Mesodermal cell (in vitro differentiated cells): ENCODE measurements around the gene KIF1A.

Source experiments
- H3K27ac ChIP-seq: 2 replicates; pipeline ENCODE4 v1.7.0; 2013; ENCODE audit warnings: mild to moderate bottlenecking, low read depth, low read length, moderate library complexity; ENCODE audit not compliant: severe bottlenecking
- H3K36me3 ChIP-seq: 2 replicates; pipeline ENCODE4 v1.7.1; 2013; ENCODE audit warnings: mild to moderate bottlenecking, low read length, moderate library complexity; ENCODE audit not compliant: control insufficient read depth, insufficient read depth
- H3K4me1 ChIP-seq: one replicate; pipeline ENCODE4 v1.7.1; 2013; ENCODE audit warnings: mild to moderate bottlenecking, low read length; ENCODE audit not compliant: insufficient read depth, control insufficient read depth, poor library complexity, severe bottlenecking
- H3K4me3 ChIP-seq: 2 replicates; pipeline ENCODE4 v1.7.0; 2013; ENCODE audit warnings: low read length, control low read depth, mild to moderate bottlenecking; ENCODE audit not compliant: insufficient read depth, poor library complexity, severe bottlenecking; ENCODE audit errors: extremely low read depth
- H3K9me3 ChIP-seq: 2 replicates; pipeline ENCODE4 v1.7.1; 2013; ENCODE audit warnings: mild to moderate bottlenecking, low read length, moderate library complexity; ENCODE audit not compliant: control insufficient read depth
- WGBS, 2 experiments: methylation state at CpG; one replicate each; pipeline ENCODE4 v1.1.5; 2013; ENCODE audit warnings: missing lambda C conversion rate in 2 of 2; ENCODE audit not compliant: insufficient coverage in 2 of 2; 5-methylcytosine and 5-hydroxymethylcytosine counted together

Gene KIF1A

GRCh38 chr2:240750409-240750808, 69.6 kb downstream of the KIF1A start:
- peaks cover 3% of the 10 kb centered on the region for H3K36me3 ChIP-seq
- H3K27ac ChIP-seq, result no peak overlapping the region
- H3K4me3 ChIP-seq, result no peak overlapping the region
- 90 to 93% methylated on average over 22 of the region's 22 CpGs for WGBS, 2 experiments
- H3K9me3 ChIP-seq, result no peaks in the 10 kb centered on the region
- H3K4me1 ChIP-seq, result no peaks in the 10 kb centered on the region

GRCh38 chr2:240749516-240749915, 70.5 kb downstream of the KIF1A start:
- Histone ChIP-seq H3K4me1 (no peaks in the 10 kb centered on the region), H3K36me3 (peaks cover 4% of the 10 kb centered on the region), H3K9me3 (no peaks in the 10 kb centered on the region), H3K27ac (no peak overlapping the region), H3K4me3 (no peak overlapping the region)
- whole genome bisulfite sequencing, 2 experiments, result 78 to 86% methylated on average over 5 to 6 of the region's 7 CpGs

- 82 to 95% methylated on average over 8 to 11 of the region's 11 CpGs for WGBS, 2 experiments
- no peak overlapping the region for H3K4me3 ChIP-seq
Measured at GRCh38 chr2:240747256-240747655, 72.8 kb downstream of the KIF1A start.

DNA sequence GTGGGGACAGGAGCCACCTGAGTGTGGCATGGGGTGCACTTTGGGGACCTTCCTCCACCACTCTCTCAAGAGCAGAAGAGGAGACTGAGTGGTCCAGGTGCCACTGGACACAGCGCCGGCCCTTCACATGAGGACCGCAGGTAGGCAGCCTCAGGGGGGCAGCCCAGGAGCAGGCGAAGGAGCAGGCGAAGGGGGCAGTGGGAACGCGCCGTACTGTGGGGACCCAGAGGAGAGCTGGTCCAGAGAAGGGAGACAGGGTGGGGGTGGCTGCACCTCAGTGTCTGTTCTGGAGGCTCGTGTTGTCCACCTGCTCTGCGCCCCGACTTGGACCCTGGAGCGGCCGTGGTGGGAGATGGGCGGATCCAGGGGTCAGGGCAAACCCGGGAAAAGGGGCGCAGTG, 73.3 kb downstream of the KIF1A start:
- Histone ChIP-seq H3K4me1 (no peaks in the 10 kb centered on the region), H3K9me3 (no peaks in the 10 kb centered on the region), H3K36me3 (peaks cover 7% of the 10 kb centered on the region), H3K4me3 (no peak overlapping the region), H3K27ac (no peak overlapping the region)
- WGBS, 2 experiments, result 93 to 98% methylated on average over 10 to 16 of the region's 16 CpGs

More at GRCh38 chr2:240747256-240747655, 72.8 kb downstream of the KIF1A start:
- Histone ChIP-seq H3K4me1 (no peaks in the 10 kb centered on the region), H3K36me3 (peaks cover 7% of the 10 kb centered on the region), H3K27ac (no peak overlapping the region), H3K9me3 (no peaks in the 10 kb centered on the region)

DNA sequence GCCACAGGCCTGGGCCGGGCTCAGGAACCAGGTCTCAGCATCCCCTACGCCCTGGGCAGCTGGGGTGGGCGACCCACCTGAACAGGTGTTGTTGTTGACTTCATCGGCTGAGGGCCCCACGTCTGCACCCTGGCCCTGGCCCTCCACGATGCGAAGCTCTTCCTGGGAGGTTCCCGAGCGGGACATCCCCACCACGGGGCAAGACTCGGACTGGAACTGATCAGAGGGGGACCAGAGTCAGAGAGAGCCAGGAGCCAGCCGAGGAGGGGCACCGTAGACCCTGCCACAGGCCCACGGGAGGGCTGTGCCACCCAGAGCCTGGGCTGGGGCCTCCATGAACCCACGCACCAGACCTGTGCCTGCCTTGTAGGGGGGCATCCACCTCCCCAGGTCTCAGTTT, 74.1 kb downstream of the KIF1A start:
- no peaks in the 10 kb centered on the region for H3K9me3 ChIP-seq
- no peak overlapping the region for H3K27ac ChIP-seq
- no peaks in the 10 kb centered on the region for H3K4me1 ChIP-seq
- H3K36me3 ChIP-seq, result peaks cover 7% of the 10 kb centered on the region
- no peak overlapping the region for H3K4me3 ChIP-seq
- WGBS, 2 experiments, result 90 to 95% methylated on average over 14 to 15 of the region's 15 CpGs

DNA sequence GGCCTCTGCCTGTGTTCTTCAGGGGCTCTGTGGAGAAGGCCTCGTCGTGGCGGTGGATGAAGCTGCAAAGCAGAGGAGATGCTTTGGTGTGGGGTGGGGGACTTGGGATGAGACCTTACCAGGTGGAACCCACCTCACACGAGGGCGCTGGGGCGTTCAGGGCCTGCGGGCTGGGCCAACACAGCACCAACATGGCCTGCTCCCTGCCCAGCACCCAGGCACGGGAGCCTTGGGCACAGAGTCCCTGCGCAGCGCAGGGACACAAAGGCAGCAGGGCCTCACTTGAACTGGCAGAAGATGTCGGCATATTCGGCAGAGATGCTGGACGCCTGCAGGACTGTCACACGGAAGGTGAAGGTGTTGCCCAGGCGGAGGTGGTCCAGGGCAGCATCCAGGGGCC, 74.6 kb downstream of the KIF1A start:
- WGBS, 2 experiments, result 92 to 96% methylated on average over 15 of the region's 15 CpGs
- no peaks in the 10 kb centered on the region for H3K9me3 ChIP-seq
- no peak overlapping the region for H3K27ac ChIP-seq
- H3K36me3 ChIP-seq, result peaks cover 7% of the 10 kb centered on the region
- H3K4me3 ChIP-seq, result no peak overlapping the region
- H3K4me1 ChIP-seq, result no peaks in the 10 kb centered on the region

DNA sequence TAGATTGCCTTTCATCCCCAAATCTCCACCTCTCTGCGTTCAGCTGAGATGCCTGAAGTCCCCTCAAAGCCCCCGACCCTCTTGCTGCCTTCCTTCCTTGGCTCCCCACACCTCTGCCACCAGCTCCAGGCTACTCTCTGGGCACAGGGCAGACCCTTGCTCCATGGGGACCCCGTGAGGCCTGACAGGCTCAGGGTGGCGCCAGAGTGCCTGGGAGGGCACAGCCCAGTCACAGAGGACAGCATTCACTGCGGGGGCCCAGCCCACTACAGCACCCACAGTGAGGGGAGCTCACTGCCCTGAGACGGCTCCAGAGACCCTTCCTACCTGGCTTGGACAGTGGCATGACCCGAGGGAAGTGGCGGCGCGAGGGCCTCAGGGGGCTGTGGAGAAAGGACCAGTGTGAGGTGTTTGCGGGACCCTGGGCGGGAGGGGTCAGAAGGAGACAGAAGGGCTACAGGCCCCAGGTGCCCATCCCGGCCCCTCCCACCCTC, 77.4 kb downstream of the KIF1A start:
- Histone ChIP-seq H3K4me1 (no peaks in the 10 kb centered on the region), H3K27ac (no peak overlapping the region), H3K36me3 (peaks cover 7% of the 10 kb centered on the region), H3K9me3 (no peaks in the 10 kb centered on the region), H3K4me3 (no peak overlapping the region)
- WGBS, 2 experiments, result 78 to 91% methylated on average over 4 to 9 of the region's 13 CpGs

DNA sequence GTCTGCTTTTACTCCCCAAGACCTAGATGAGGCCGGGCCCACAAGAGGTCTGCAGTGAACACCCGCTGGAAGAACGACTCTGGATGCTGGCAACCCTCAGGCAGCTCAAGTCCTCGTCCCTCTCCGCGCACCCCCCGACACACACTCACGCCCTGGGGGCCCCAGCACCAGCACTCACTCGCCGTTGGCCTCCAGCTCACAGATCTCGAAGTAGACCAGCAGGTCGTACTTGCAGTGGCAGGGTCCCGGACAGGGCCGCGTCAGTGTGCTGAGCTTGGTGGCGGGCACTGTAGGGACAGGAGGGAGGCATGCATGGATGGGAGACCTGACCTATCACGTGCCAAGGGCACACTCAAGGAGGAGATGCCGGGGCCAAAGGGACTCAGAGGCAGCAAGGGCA, 78.9 kb downstream of the KIF1A start:
- no peaks in the 10 kb centered on the region for H3K9me3 ChIP-seq
- no peaks in the 10 kb centered on the region for H3K4me1 ChIP-seq
- peaks cover 7% of the 10 kb centered on the region for H3K36me3 ChIP-seq
- no peak overlapping the region for H3K4me3 ChIP-seq
- 84 to 93% methylated on average over 14 to 15 of the region's 18 CpGs for WGBS, 2 experiments
- H3K27ac ChIP-seq, result no peak overlapping the region

- Histone ChIP-seq H3K4me3 (no peak overlapping the region), H3K9me3 (no peaks in the 10 kb centered on the region), H3K27ac (no peak overlapping the region), H3K4me1 (no peaks in the 10 kb centered on the region), H3K36me3 (peaks cover 3% of the 10 kb centered on the region)
- WGBS, 2 experiments, result 94% methylated on average over 10 of the region's 16 CpGs
Measured at GRCh38 chr2:240739797-240740196, 80.2 kb downstream of the KIF1A start.

GRCh38 chr2:240737958-240738357, 82.1 kb downstream of the KIF1A start:
- no peaks in the 10 kb centered on the region for H3K9me3 ChIP-seq
- H3K4me3 ChIP-seq, result no peak overlapping the region
- H3K36me3 ChIP-seq, result peaks cover 3% of the 10 kb centered on the region
- WGBS, 2 experiments, result 90 to 92% methylated on average over 7 of the region's 7 CpGs
- no peak overlapping the region for H3K27ac ChIP-seq
- H3K4me1 ChIP-seq, result no peaks in the 10 kb centered on the region

DNA sequence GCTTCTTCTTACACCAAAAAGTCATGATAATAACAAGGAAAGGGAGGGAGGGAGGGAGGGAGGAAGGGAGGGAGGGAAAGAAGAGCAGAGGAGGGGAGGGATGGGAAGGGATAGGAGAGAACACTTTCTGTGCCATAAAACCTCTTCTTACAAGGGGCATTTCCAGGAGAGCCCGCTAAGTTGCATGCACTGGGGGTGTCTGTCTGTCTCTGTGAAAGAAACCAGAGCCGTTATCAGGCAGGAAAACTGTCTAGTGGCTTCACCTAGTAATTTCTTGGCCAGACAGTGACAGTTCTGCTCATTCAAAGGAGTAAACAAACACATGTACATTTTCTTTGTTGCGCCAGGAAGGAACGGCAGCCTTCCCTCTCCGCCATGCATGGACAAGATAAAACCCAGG, 82.5 kb downstream of the KIF1A start:
- Histone ChIP-seq H3K27ac (no peak overlapping the region), H3K36me3 (peaks cover 2% of the 10 kb centered on the region), H3K4me1 (no peaks in the 10 kb centered on the region), H3K9me3 (no peaks in the 10 kb centered on the region), H3K4me3 (no peak overlapping the region)
- 94 to 96% methylated on average over 5 of the region's 5 CpGs for WGBS, 2 experiments
